ENCODE measurements around the gene FDXR.

Gene FDXR

DNA sequence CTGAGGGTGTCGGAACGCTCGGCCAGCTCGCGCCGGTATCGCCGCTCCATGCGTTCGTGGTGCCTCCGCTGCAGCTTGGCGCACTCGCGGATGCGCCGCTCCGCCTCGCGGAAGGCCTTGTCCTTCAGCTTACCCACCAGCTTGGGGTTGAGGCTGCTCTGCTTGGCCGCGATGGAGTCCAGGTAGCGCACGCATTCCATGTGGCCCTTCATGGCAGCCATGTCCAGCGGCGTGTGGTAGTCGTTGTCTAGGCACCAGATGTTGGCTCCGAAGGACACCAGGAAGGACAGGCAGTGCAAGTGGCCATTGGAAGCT is 47.5 kb upstream of the FDXR start:
- DNase-seq (ENCODE audit: extremely low spot score): no peak
- CTCF ChIA-PET: no interaction called here
- POLR2A ChIA-PET: interaction anchor here (0.9 to 1.9 kb wide), 2 partner anchors 47 to 350 kb away, joined by 3 to 6 read pairs; partner anchors contain the start of gene MIF4GD
- TF ChIP-seq FOXA1 (IDR thresholded peaks at IDR 0.05) (no peak), HDGF (IDR thresholded peaks at IDR 0.05; ENCODE audit: borderline replicate concordance) (no peak), ELF4 (IDR thresholded peaks at IDR 0.05) (no peak), CTBP1 (IDR thresholded peaks at IDR 0.05; ENCODE audit: borderline replicate concordance) (no peak), FOXK2 (IDR thresholded peaks at IDR 0.05) (no peak), FOXM1 (IDR thresholded peaks at IDR 0.05; ENCODE audit: borderline replicate concordance) (no peak), ZNF384 (IDR thresholded peaks at IDR 0.05) (no peak), TARDBP (IDR thresholded peaks at IDR 0.05) (no peak), SP1 (IDR thresholded peaks at IDR 0.05) (no peak), BHLHE40 (IDR thresholded peaks at IDR 0.05; ENCODE audit: borderline replicate concordance) (no peak), LEF1 (IDR thresholded peaks at IDR 0.05; ENCODE audit: borderline replicate concordance) (no peak), SUZ12 (IDR thresholded peaks at IDR 0.05) (no peak)
- TF ChIP-seq, protein P1, sequence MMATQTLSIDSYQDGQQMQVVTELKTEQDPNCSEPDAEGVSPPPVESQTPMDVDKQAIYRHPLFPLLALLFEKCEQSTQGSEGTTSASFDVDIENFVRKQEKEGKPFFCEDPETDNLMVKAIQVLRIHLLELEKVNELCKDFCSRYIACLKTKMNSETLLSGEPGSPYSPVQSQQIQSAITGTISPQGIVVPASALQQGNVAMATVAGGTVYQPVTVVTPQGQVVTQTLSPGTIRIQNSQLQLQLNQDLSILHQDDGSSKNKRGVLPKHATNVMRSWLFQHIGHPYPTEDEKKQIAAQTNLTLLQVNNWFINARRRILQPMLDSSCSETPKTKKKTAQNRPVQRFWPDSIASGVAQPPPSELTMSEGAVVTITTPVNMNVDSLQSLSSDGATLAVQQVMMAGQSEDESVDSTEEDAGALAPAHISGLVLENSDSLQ (IDR thresholded peaks at IDR 0.05): no peak

DNA sequence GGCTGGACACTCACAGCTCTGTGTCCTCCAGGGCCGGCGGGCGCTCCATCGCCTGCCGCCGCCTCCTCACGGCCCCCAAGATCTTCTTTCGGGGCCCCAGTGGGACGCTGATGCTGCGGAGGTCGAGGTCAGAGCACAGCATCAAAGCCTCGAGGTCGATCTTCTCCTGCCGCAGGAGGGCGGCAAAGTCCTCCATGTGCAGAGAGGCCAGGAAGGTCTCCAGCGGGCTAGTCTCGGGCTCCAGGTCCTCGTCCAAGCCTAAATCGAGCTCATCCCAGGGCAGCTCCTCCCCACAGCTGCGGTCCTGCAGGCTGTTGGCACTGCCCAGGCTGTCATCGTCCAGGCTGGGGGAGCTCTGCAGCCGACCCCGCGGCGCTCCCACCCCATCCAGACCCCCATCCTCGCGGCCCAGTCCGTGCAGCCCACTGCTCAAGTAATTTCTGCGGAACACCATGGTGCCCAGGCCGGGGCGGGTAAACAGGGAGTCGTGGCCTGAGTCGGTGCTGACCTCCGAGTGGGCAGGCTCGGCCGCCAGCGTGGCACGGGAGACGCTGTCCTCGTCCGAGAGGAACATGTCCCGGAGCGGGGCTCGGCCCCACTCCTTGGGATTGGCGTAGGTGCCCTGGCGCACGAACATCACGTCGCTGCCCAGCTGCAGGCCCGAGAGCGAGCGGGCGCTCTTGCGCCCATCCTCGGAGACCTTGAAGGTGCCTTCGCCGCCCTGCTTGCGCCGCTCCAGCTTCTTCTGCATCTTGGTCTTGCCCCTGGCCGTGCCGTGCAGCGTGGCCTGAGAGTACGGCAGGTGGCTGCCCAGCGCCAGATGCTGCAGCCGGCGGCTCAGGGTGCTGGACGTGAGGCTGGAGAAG is 46.9 kb upstream of the FDXR start:
- POLR2A ChIA-PET: interaction anchor here (0.9 to 1.9 kb wide), 3 partner anchors 47 to 351 kb away, joined by 3 to 6 read pairs (median 3); partner anchors contain the start of genes MIF4GD and MRPL58
- CTCF ChIA-PET: interaction anchor here (0.5 to 1.3 kb wide), 3 partner anchors 38 to 128 kb away, joined by 4 to 5 read pairs (median 4); partner anchors contain the start of gene FDXR
- TF ChIP-seq LEF1 (IDR thresholded peaks at IDR 0.05; ENCODE audit: borderline replicate concordance) (no peak), CTBP1 (IDR thresholded peaks at IDR 0.05; ENCODE audit: borderline replicate concordance) (no peak), ELF4 (IDR thresholded peaks at IDR 0.05) (no peak), NFRKB (IDR thresholded peaks at IDR 0.05) (no peak), HDGF (IDR thresholded peaks at IDR 0.05; ENCODE audit: borderline replicate concordance) (no peak), SP1 (IDR thresholded peaks at IDR 0.05) (no peak)
- TF ChIP-seq, protein P1 (IDR thresholded peaks at IDR 0.05): no peak
- DNase-seq (ENCODE audit: extremely low spot score): no peak

DNA sequence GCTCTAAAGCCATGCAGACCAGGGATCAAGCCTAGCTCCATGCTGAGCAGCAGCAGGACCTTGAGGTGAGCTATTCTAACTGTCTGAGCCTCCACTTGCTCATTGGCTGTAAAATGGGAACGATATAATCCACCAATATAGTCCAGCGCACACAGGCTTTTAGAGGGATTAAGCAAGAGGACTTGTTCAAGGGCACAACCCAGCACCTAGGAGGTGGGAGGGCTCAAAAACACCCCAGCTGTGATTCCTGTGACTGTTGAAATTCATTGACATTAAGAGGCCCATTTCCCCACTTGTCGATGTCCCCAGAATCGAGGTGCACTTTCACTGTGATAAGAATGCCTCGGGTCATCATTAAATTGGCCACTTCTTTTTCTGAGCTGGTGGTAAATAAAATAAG is 46.1 kb upstream of the FDXR start:
- TF ChIP-seq ELF4 (IDR thresholded peaks at IDR 0.05) (no peak), TARDBP (IDR thresholded peaks at IDR 0.05) (no peak), FOXK2 (IDR thresholded peaks at IDR 0.05) (no peak), SUZ12 (IDR thresholded peaks at IDR 0.05) (no peak), FOXM1 (IDR thresholded peaks at IDR 0.05; ENCODE audit: borderline replicate concordance) (no peak), HDGF (IDR thresholded peaks at IDR 0.05; ENCODE audit: borderline replicate concordance) (no peak), BHLHE40 (IDR thresholded peaks at IDR 0.05; ENCODE audit: borderline replicate concordance) (no peak), ZNF384 (IDR thresholded peaks at IDR 0.05) (no peak), LEF1 (IDR thresholded peaks at IDR 0.05; ENCODE audit: borderline replicate concordance) (no peak), ARNT (IDR thresholded peaks at IDR 0.05) (no peak), SP1 (IDR thresholded peaks at IDR 0.05) (no peak), CTBP1 (IDR thresholded peaks at IDR 0.05; ENCODE audit: borderline replicate concordance) (no peak)
- TF ChIP-seq, protein P1 (IDR thresholded peaks at IDR 0.05): no peak
- CTCF ChIA-PET: interaction anchor here (0.6 to 1.3 kb wide), 3 partner anchors 39 to 404 kb away, joined by 3 to 5 read pairs (median 4); no protein-coding TSS in a partner anchor
- POLR2A ChIA-PET: interaction anchor here (0.9 to 1.2 kb wide), 2 partner anchors 68 to 94 kb away, joined by 3 to 4 read pairs; partner anchors contain the start of genes CDR2L and MRPL58
- no peak for DNase-seq (ENCODE audit: extremely low spot score)

DNA sequence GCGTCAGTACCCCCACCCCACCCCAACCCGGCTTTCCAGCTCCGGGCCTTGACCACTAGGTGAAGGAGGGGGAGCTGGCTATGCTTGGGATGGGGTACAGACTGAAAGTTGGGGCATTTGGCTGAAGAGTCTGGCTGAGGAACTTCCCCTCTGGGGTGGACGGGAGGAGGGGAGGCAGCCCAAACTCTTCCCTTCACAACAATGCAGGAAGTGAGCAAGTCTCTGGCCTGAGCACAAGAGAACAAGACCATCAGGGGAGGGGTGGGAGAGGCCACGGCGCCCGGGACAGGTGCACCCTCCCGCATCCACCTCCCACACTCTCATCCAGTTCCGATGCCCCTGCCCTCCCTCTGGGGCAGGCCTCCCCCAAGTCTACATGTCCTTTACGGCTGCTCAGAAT is 44.6 kb upstream of the FDXR start:
- CTCF ChIA-PET: no interaction called here
- TF ChIP-seq CTBP1 (IDR thresholded peaks at IDR 0.05; ENCODE audit: borderline replicate concordance): no peak
- no peak for TF ChIP-seq FOXM1 (IDR thresholded peaks at IDR 0.05; ENCODE audit: borderline replicate concordance)
- no peak for TF ChIP-seq SP1 (IDR thresholded peaks at IDR 0.05)
- TF ChIP-seq L3MBTL2 (conservative IDR thresholded peaks at IDR 0.05): no peak
- TF ChIP-seq BHLHE40 (IDR thresholded peaks at IDR 0.05; ENCODE audit: borderline replicate concordance): no peak
- no peak for TF ChIP-seq ARNT (IDR thresholded peaks at IDR 0.05)
- no peak for TF ChIP-seq ZNF384 (IDR thresholded peaks at IDR 0.05)
- no peak for TF ChIP-seq LEF1 (IDR thresholded peaks at IDR 0.05; ENCODE audit: borderline replicate concordance)
- no peak for TF ChIP-seq NFRKB (IDR thresholded peaks at IDR 0.05)
- no peak for TF ChIP-seq FOXA1 (IDR thresholded peaks at IDR 0.05)
- TF ChIP-seq, protein P1 (IDR thresholded peaks at IDR 0.05): no peak
- no peak for TF ChIP-seq TARDBP (IDR thresholded peaks at IDR 0.05)
- TF ChIP-seq ELF4 (IDR thresholded peaks at IDR 0.05): no peak
- TF ChIP-seq FOXK2 (IDR thresholded peaks at IDR 0.05): no peak
- no peak for TF ChIP-seq SUZ12 (IDR thresholded peaks at IDR 0.05)
- TF ChIP-seq HDGF (IDR thresholded peaks at IDR 0.05; ENCODE audit: borderline replicate concordance): no peak

DNA sequence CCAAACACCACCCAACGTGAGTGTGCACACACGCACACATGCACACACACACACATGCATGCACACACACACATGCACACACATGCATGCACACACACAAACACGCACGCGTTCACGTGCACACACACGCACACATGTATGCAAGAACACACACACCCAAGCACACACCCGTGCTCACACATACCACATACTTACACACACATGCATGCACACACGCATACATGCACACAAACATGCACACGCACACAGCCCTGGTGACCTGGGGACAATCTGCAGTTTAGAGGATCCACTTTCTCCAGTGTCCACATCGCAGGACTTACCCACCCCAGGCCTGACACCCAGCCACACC is 44.0 kb upstream of the FDXR start:
- POLR2A ChIA-PET: interaction anchor here (1.8 kb wide), 1 partner anchor 44 kb away, joined by 7 read pairs; the partner anchor contains the start of gene FDXR
- no peak for DNase-seq (ENCODE audit: extremely low spot score)
- TF ChIP-seq, protein P1 (IDR thresholded peaks at IDR 0.05): no peak
- TF ChIP-seq NFRKB (IDR thresholded peaks at IDR 0.05) (no peak), CTBP1 (IDR thresholded peaks at IDR 0.05; ENCODE audit: borderline replicate concordance) (no peak), TARDBP (IDR thresholded peaks at IDR 0.05) (no peak), ARNT (IDR thresholded peaks at IDR 0.05) (no peak), SUZ12 (IDR thresholded peaks at IDR 0.05) (no peak), ELF4 (IDR thresholded peaks at IDR 0.05) (no peak), LEF1 (IDR thresholded peaks at IDR 0.05; ENCODE audit: borderline replicate concordance) (no peak), L3MBTL2 (conservative IDR thresholded peaks at IDR 0.05) (no peak), SP1 (IDR thresholded peaks at IDR 0.05) (no peak), FOXA1 (IDR thresholded peaks at IDR 0.05) (no peak), ZNF384 (IDR thresholded peaks at IDR 0.05) (no peak), FOXK2 (IDR thresholded peaks at IDR 0.05) (no peak), FOXM1 (IDR thresholded peaks at IDR 0.05; ENCODE audit: borderline replicate concordance) (no peak)
- CTCF ChIA-PET: no interaction called here

More for the DNA sequence above, 44.6 kb upstream of the FDXR start:
- POLR2A ChIA-PET: no interaction called here
- no peak for DNase-seq (ENCODE audit: extremely low spot score)
